HG02763 (cell line): ENCODE measurements around the gene AKR1E2.
A peak's percentile ranks its signal among the peaks of the same experiment; 100 is the strongest.

Experiments used
- ATAC-seq: cut with Tn5 transposase; IDR thresholded peaks from one replicate; pipeline ENCODE4 v1.9.1; 2021; ENCODE audit warnings: mild to moderate bottlenecking, moderate library complexity; ENCODE audit not compliant: unreplicated experiment

Gene AKR1E2

GRCh38 chr10:4843525-4844180, 17.6 kb downstream of the AKR1E2 start:
- ATAC-seq = no peak

GRCh38 chr10:4844864-4845263, 18.9 kb downstream of the AKR1E2 start:
- no peak for ATAC-seq

- ATAC-seq = no peak
These were observed 19.8 kb downstream of the AKR1E2 start for GRCh38 chr10:4845766-4846165.

- ATAC-seq = no peak
These were observed 20.8 kb downstream of the AKR1E2 start for GRCh38 chr10:4846775-4847174.

- no peak for ATAC-seq
These were observed 21.8 kb downstream of the AKR1E2 start for GRCh38 chr10:4847561-4848355.

- ATAC-seq = no peak
These were observed 22.5 kb downstream of the AKR1E2 start for GRCh38 chr10:4848356-4849041.

GRCh38 chr10:4849042-4849402, 23.0 kb downstream of the AKR1E2 start:
- no peak for ATAC-seq

GRCh38 chr10:4849555-4850242, 23.7 kb downstream of the AKR1E2 start:
- ATAC-seq = peak; percentile 85

GRCh38 chr10:4850397-4850796, 24.4 kb downstream of the AKR1E2 start:
- ATAC-seq = no peak

GRCh38 chr10:4851176-4851575, 25.2 kb downstream of the AKR1E2 start:
- no peak for ATAC-seq

- no peak for ATAC-seq
These were observed 25.8 kb downstream of the AKR1E2 start for GRCh38 chr10:4851846-4852245.

- ATAC-seq = no peak
These were observed 40.1 kb downstream of the AKR1E2 start for GRCh38 chr10:4865945-4866661.

- ATAC-seq = no peak
These were observed 41.1 kb downstream of the AKR1E2 start for GRCh38 chr10:4867109-4867519.

- ATAC-seq = no peak
These were observed 41.7 kb downstream of the AKR1E2 start for GRCh38 chr10:4867520-4868356.

- no peak for ATAC-seq
These were observed 42.3 kb downstream of the AKR1E2 start for GRCh38 chr10:4868357-4868657.

GRCh38 chr10:4882704-4883078, 56.7 kb downstream of the AKR1E2 start:
- ATAC-seq = no peak

GRCh38 chr10:4883079-4883739, 57.2 kb downstream of the AKR1E2 start:
- ATAC-seq = no peak

GRCh38 chr10:4885162-4885561, 59.2 kb downstream of the AKR1E2 start:
- no peak for ATAC-seq

GRCh38 chr10:4887501-4887900, 61.5 kb downstream of the AKR1E2 start:
- ATAC-seq = no peak

- ATAC-seq = no peak
These were observed 62.2 kb downstream of the AKR1E2 start for GRCh38 chr10:4888236-4888635.
